HG03575 (cell line): ENCODE measurements around the gene RASGRF1.

Experiments used
- ATAC-seq: cut with Tn5 transposase; IDR thresholded peaks from one replicate; pipeline ENCODE4 v1.9.1; 2021; ENCODE audit not compliant: unreplicated experiment, insufficient number of reproducible peaks, low FRiP score; ENCODE audit errors: extremely low read depth

RASGRF1 gene

GRCh38 chr15:79049416-79049815 lies 41.2 kb downstream of the RASGRF1 start:
- ATAC-seq, result no peak

GRCh38 chr15:79047676-79048439 lies 42.7 kb downstream of the RASGRF1 start:
- no peak for ATAC-seq

GRCh38 chr15:79046691-79047404 lies 43.7 kb downstream of the RASGRF1 start:
- ATAC-seq, result no peak

- ATAC-seq, result no peak
These were observed 45.5 kb downstream of the RASGRF1 start for GRCh38 chr15:79045041-79045440.

GRCh38 chr15:79042213-79042928 lies 48.2 kb downstream of the RASGRF1 start:
- ATAC-seq, result no peak

- no peak for ATAC-seq
These were observed 48.9 kb downstream of the RASGRF1 start for GRCh38 chr15:79041601-79042168.

- ATAC-seq, result no peak
These were observed 52.7 kb downstream of the RASGRF1 start for GRCh38 chr15:79037848-79038247.

GRCh38 chr15:79036323-79036722 lies 54.3 kb downstream of the RASGRF1 start:
- ATAC-seq, result no peak

GRCh38 chr15:79035814-79036213 lies 54.8 kb downstream of the RASGRF1 start:
- no peak for ATAC-seq

- ATAC-seq, result no peak
These were observed 55.4 kb downstream of the RASGRF1 start for GRCh38 chr15:79035111-79035601.

GRCh38 chr15:79034284-79034683 lies 56.3 kb downstream of the RASGRF1 start:
- no peak for ATAC-seq

GRCh38 chr15:79032656-79033055 lies 57.9 kb downstream of the RASGRF1 start:
- no peak for ATAC-seq

GRCh38 chr15:79031821-79032220 lies 58.8 kb downstream of the RASGRF1 start:
- no peak for ATAC-seq

GRCh38 chr15:79031201-79031600 lies 59.4 kb downstream of the RASGRF1 start:
- no peak for ATAC-seq

- no peak for ATAC-seq
These were observed 60.1 kb downstream of the RASGRF1 start for GRCh38 chr15:79030470-79030869.

GRCh38 chr15:79028411-79028964 lies 62.1 kb downstream of the RASGRF1 start:
- ATAC-seq, result no peak

- no peak for ATAC-seq
These were observed 62.8 kb downstream of the RASGRF1 start for GRCh38 chr15:79027532-79028410.

GRCh38 chr15:79025802-79026201 lies 64.8 kb downstream of the RASGRF1 start:
- ATAC-seq, result no peak
